A673 (cell line): Measurements from ENCODE around the gene TMOD1.

Experiments used
- CTCF ChIP-seq: fragments of 300-800, 200-600 bp; sonication (generic); conservative IDR thresholded peaks from 2 replicates; pipeline ENCODE4 v1.5.1; 2017; ENCODE audit warnings: low read depth, mild to moderate bottlenecking, antibody characterized with exemption, low read length, moderate library complexity, mixed read lengths
- EZH2 ChIP-seq: fragments of 200-600 bp; sonication (generic); IDR thresholded peaks from 2 replicates; pipeline ENCODE4 v1.6.1; 2017; ENCODE audit warnings: borderline replicate concordance, low read depth, mild to moderate bottlenecking, mixed read lengths, antibody characterized with exemption, low read length; ENCODE audit not compliant: poor library complexity, severe bottlenecking

- TF ChIP-seq CTCF (no peak), EZH2 (no peak)
Observed at GRCh38 chr9:97556036-97556720, 54.7 kb downstream of the TMOD1 start.
